ENCODE measurements around the gene TNS1.

Gene TNS1

DNA sequence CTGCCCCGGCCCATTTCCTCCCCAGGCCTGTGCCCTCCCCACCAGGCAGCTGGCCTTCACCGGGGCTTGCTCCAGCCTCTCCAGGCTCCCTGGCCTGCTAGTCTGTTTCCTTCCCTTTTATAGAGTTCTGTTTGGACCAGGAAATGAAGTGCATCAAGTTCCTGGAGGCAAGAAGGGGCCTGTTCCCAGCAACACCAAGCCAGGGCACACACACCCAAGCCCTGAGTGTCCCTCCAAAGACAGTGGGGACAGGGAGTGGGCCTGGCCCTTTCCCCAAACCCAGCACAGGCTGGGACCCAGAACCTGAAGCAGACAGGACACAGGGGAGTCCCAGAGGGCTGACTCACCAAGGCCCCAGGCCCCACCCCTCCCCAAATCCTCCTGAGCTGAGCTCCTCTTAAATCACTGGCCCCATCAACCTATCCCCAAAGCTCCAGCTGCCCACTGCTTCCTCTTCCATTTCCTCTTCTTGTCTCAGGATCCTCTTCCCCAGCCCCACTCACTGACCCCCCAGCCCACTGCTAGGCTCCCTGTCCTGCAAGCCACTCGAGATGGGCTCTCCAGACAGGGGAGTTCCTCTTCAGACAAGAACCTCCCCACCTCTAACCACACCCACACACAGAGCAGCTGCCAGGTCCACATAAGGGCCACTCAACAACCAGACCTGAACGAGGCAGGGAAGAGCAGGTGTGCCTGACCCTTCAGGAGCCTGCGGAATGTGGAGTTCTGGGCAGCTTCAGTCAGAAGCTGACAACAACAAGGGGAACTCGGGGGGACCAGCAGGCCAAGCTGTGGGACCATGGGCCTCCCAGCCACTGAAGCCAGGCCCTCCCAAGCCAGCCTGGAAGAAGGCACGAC lies 74.2 kb downstream of the TNS1 start:
- no peak for DNase-seq

DNA sequence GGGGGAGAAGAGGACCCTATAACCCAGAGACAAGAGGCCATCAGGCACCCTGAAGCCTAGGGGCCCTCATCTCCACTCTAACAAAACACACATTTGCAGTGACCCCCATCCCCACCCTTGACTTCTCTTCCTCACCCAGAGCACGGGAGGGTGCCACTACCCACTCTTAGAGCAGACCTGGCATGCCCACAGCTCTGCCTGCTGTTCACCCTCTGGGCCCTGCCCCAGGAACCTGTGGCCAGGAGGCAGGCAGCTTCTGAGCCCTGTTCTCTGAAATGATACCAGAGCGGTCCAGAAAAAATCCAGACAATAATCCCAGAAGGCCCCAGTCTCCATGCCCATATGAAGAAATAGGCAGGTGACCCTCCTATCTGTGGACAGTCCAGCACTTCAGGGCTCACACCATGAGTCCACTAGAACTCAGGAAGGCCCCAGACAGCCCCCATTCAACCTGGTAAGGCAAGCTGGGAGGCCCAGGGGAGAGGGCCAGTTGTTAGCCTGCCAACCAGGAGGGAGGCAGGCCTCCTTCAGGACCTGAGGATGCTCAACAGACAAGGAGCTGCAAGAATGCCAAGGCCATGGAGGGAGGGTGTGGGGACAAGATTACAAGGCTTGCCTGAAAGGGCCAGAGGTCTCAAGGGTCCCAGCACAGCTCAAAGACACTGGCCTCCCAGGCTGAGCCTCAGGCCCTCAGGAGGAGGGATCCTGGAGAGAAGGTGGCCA lies 75.0 kb downstream of the TNS1 start:
- DNase-seq: no peak

DNA sequence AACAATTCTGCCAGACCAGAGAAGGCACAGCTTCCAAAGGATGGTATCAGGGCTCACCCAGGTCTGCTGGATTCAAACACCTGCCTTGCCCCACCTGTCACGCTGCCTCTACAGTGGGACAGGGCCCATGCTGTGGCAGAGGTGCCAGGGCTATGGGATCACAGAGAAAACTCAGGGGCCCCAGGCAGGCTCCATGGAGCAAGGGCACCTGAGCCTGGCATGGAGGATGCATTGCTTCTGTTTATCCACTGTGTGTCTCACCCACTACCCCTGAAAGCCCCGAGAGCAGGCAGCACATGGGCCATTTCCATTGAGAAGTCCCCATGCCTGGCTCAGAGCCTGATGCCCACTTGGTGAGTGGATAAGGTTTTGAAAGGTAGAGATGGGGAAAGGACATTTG lies 76.0 kb downstream of the TNS1 start:
- DNase-seq: no peak

DNA sequence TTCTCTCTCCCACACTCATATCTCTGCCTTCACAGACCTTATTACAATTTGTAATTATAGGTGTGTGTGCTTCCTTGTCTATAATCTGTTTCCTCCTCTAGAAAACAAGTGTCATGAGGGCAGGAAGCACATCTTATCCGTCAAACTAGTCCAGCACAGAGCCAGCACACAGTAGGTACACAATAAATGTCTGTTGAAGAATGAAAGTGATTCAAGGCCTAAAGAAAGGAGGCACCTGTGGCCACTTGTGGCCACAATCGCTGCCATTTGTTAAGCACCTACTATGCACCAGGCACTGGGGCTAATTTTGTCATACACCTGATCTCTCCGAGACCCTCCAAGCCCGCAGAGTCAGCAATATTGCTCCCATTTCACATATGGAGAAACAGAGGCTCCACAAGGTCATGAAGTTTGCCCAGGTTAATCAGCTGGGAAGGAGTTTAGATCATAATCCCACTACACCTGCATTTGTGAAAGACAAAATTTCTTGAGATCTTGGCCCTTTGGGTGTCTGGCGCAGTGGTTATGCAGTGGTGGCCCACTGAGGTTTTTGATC lies 78.4 kb downstream of the TNS1 start:
- no peak for DNase-seq

DNA sequence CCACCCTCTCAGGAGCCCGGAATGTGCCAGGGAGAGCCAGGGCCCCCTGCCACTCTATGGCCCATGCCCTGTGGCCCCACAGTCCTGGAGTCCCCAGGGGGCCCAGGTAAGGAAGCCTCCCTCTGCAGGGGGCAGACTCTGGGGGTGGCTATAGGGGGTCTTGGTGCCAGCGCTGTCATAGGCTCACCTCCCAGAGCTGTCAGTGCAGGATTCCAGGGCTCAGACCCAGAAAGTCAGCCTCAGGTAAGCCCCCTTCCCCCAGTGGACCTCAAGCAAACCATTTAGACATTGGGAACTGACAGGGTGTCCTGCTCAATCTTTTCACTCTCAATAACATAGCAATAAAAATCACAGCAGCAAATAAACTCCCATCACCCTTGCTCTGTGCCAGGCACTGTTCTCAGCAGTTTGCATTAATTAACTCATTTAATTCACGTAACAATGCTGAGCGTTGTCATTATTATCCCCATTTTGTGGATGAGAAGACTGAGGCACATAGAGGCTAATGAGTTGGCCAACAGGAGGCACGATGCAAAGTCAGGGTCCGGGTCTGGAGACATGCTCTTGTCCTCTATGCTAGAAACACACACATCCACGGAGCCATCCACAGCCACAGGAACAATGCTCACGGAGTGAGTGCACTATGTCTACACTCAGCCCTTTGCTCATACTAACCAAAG lies 79.6 kb downstream of the TNS1 start:
- DNase-seq: no peak

DNA sequence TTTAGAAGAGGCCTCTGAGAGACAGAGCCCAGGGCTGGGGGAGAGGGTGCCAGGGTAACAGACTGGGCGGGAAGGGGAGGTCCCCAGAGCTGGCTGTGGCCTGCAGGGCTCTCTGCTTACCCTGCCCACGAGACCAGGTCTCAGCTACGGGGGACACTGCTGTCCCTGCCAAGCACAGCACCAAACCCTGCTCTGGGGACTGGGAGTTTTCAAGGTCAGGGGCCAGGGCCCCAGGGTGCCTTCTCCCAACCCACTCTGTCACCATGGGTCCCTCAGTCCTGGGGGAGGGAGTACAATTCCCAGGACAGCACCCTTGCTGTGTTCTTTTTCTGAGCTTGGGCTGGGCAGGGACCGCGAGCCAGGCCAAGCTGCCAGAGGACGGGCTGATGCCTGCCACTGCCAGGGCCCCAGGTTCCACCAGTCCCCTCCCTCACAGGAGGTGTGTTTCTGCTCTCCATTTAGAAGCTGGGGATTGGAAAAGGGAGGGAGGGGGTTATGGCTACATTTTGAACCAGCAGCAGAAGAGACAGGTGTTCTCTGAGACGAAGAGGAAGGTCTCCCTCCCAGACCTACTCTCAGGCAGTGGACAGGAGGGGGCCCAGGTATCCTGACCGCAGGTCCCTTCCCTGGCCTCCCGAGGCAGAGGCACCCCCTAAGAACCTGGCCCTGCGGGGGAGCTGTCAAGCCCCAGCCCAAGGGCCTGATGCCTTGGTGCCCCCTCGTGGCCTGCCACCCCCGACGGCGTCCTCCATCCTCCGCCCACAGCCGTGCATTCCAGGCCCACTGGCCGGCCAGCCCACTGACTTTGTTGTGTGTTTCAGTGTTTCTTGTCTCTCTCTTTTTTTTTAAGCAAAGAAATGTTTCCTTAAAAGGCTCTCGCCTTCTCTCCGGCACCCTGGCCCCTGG lies 80.4 kb downstream of the TNS1 start:
- no peak for DNase-seq

DNA sequence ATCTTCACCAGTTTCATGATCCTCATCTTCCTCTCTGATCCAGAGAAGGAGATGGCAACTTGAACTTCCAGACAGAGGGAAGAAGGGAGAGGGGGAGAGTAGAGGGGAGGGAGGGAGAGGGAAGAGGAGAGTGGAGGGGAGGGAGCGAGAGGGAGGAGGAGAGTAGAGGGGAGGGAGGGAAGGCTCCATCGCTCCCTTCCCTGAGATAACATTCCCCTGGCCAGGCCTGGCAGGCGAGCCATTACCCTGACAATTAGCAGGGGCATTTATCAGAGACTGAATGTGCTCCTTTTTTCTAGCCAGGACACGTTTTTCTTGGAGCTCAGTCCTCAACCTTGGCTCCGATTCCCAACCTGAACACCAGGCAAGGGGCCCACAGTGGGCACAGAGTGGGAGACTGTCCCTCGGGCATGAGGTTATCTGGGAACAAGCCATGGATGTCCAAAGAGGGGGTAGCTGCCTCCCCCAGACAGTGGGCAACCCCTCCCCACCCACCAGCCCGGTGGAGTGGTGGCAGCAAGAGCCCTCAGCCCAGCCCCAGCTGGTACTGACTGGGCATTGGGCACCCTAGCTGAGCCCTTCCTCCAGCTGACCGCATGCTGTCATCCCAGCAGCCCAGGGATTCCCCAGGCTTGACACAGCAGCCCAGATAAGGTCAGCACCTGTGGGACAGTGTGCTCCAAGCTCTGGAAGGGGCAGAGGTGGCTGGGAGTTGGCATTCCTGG lies 81.8 kb downstream of the TNS1 start:
- no peak for DNase-seq

DNA sequence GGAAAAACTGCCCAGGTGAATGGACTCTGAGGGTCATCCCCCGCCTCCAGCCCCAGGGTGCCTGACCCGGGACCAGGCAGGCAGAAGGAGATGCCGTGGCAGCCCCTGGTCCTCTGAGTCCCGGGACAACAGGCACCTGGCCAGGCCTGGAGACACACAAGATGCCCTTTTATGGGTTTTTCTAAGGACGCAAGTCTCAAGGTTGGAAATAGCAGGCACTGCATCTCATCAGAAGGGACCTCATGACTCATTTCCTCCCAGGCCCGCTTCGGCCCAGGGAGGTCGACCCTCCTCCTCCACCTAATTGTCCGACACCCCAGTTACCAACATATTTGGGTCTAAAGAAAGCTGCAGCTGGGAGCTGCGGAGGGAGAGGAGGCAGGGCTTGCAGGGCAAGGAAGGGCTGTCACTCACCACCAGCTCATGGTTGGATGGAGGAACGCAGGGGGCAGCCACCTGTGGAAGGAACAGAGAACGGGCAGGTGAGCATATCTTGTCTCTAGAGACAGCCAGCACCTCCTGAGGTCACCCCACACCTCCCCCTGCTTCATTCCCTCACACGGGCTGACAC lies 82.9 kb downstream of the TNS1 start:
- DNase-seq: no peak

DNA sequence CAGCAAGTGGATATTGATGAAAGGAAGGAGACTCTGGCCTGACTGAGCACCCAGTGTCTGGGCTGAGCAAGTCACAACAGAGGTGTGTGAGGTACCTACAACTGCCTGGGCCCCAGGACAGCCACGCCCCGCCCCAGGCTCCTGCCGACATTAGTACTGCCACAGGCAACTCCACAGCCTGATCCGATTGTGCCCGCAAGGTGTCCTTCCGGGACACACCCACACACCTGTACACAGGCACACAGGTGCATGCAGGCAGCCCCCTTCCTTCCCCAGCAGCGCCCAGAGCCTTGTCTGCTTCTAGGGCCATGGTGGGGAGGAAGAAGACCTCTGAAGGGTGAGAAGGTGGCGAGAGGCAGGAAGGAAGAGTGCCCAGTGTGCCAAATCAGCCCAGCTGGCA lies 83.6 kb downstream of the TNS1 start:
- no peak for DNase-seq

DNA sequence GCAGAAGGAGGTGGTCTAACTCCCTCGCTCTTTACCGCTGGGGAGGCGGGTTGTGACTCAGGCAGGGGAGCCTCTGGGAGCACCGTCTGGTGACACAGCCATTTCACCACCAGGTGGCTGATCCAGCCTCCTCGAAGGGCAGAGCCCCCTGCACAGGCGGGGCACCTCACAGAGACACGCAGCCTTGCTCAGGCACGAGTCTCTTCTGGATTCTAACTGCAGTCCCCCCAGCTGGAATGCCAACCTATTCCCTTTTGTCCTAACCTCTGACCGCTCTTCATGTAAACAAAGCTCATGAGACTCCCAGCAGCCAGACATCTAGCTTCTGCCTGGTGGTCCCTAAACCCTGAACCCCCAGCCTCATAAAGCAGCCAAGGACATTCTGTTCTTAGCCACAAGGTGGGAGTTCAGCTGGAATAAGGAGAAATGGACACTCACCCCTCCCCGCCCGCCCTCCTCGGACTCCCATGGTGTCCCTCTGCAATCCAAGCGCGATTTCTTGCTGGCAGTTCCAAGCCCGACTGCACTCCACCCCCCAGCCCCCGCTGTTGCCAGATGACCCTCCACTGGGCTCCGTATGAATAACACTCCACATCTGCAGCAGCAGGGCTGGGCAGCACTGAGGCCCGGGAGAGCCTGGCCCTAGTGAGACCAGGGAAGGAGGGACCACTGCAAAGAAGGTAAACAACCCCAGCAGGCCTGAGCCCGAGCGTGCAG lies 84.3 kb downstream of the TNS1 start:
- DNase-seq: no peak

DNA sequence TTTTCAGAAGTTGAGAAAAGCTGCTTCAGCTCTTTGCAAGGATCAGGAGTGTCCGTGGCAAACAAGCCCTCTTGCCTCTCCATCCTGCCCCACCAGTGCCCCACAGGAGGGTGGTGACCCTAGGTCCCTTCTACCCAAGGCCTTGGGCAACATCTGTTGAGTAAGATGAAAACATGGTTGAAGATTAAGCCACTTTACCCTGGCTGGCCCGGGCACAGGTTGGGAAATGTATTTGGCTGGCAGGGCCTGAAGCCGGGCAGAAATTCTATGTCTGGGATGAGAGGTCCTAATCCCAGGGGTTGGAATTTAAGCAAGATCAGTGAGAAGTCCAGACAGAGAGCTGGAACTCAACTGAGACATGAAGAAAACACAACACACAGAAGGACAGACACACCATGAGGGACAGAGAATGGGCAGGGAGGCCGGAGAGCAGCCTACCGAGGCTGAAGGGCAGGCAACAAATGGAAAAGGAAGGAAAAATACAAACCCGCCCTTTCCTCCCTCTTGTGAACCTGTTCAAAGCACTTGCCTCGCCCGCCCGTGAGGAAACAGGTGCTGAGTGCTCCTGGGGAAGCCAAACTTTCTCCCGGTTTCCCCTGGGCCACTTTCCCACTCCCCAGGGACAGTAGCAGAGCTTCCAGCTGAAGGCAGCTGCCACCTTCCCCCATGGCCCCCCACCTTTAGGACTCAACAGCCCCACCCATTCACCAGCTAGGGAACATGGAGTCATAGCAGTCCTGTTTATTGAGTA lies 86.1 kb downstream of the TNS1 start:
- no peak for DNase-seq

DNA sequence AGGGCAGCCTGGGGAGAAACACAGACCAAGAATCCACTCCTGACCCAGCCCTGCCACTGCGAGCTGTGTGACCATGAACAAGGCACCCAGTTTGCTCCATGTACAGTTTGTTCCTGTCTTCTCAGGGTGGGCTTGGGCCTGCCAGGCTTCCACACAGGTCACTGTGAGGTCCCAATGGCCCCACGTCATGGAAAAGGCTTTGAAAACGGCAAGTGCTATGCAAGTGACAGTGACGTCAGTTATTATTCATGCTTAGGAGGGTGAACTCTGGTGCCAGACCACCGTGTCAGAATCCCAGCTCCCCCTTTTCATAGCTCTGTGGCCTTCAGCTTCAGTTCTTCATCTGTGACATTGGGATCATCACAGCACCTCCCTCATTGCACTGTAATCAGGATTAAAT lies 87.1 kb downstream of the TNS1 start:
- no peak for DNase-seq

DNA sequence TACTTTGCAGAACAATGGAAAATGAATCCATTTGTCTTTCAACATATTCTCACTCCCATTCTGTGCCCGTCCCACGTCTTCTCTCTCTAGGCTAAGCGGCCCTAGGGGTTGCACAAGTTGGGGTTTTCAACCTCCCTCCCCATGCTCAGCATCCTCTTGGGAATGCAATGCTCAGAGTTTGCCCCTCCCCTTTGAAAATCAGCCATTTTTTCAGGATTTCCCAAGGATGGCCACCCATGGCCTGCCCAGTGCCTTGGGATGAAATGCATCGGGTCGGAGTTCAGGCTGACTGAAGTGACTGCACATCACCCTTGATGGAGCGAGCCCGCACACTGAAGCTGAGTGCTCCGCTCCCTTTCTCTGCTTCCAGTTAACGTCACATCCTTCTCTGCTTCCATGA lies 87.9 kb downstream of the TNS1 start:
- DNase-seq: no peak

DNA sequence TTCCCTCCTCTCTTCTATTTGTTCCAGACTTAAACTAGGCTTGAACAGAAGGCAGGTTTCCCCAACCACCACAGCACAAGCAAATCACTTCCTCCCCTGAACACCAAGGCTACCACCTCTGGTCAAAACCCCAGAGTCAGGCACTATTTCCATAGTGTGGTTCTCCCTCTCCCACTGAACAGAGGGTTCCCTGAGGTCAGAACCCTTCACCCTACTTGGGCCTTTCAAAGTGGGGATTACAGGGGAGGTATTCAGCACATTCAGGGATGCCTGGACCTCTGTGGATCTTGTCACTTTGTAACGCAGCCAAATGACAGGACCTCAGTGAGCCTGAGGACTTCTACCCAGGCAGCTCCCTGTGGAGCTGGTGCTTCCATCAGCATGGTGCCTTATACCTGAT lies 88.7 kb downstream of the TNS1 start:
- no peak for DNase-seq

DNA sequence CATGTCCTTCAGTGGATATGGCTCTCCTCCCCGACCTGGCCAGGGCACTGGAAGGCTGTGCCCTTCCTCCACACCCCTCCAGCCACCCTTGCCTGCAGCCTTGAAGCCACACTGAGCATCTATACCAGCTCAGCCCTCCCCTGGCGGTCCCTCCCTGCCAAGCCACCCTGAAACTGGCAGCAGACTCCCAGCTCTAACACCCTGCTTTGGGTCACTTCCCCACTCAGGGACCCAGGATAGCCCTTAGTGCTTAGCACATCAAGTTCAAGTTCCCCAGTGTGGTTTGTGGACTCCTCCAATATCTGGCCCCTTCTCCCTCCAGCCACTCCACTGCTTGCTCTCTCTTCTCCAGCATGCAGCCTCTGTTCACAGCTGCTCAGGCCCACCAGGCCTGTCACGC lies 89.4 kb downstream of the TNS1 start:
- no peak for DNase-seq

DNA sequence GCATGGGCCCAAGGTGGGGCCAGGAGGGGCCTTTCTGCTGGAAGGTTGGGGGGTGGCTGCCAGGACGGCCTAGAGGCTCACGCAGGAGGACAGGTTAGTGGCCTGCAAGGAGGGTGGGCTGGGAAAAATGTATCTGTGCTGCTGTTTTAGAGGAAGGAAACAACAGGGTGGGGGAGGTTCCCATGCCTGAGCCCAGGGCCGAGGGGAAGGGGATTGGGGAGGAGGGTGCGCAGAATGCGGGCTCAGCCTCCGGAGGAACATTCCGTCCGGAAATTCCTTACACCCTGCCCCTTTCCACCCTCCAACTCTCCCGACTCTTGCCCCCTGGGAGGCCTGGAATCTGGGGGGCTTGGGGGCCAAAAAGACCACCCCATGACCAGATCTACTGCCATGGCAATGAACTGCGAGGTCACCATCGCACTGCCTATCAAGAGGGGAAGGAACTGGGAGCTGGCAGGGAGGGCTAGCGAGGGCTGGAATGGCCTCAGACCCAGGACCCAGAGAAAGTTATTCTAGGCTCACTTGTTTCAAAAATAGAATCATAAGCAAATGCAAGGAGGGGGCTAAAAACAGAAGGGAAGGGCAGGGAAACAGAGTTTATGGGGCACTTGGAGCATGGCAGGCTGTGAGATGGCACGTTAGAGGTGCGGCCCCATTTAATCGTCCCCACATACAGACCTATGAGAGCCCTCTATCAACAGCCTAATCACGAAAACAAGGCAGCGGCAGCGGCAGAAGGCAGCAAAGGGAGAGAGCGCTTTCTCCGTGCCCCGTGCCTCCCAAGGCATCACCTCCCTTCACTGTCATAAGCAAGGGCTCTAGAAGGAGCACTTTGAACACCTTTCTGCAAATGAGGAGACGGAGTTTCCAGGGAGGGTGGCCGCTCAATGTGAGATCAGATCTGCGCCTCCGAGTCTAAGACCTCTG lies 90.4 kb downstream of the TNS1 start:
- no peak for DNase-seq

DNA sequence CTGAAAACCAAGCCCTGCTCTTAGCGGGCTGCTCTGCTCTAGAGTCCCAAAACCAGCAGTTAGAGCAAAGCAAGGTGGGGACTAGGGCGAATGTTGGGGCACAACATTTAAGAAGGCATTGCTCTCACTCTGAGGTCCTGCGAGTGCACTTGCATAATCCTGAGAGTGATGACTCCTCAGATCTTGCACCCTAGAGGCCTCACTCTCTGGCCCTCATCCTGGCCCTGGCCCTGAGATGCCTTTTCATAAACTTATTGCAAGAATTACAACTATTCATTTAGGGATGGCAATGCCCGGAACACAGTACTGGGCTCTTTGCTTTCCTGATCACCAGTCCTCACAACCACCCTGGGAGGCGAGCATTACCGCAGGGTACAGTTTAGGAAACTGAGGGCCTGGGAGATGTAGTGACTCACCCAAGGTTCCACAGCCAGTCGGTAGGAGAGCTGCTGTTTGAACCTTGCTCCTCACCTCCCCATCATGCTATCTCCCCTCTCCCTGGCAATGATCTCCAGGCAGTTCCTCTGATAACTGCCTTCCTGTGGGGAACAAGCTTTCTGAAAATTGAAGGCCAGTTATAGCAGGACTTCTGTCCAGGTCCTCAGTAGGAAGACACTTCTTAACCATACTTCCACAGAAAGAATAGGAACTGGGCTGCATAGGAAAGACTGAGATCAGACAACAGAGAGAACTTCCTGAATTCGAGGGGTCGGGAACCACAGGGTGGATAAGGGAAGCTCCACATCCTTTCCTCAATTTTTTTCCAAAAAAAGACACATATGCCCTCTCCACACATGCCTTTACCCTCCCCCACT lies 91.3 kb downstream of the TNS1 start:
- DNase-seq: no peak

DNA sequence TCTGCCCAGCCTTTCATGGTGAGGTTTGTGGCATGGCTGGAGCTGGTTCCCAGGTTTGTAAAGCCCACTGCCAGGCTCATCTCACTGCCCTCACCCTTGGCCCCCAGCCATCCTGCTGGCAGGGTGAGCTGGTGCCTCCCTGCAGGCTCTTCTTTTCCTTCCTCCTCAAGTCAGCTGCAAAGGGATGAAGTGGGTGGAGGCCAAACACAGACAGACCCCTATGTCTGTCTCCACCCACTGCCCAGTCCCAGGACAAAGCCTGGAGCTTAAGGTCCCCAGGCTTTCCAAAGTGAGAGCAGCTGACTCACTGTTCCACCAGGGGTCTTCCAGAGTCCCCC lies 92.0 kb downstream of the TNS1 start:
- no peak for DNase-seq

All from stimulated activated naive CD4-positive, alpha-beta T cell (primary cell).